NK-92 (cell line): Measurements from ENCODE around the gene MPC1L.
"Not testable (repeated sequence)": the region's sequence is repeated elsewhere in the genome, so short reads cannot be mapped to it uniquely, and the experiment has no call there.

Experiments used
- DNase-seq: peaks from one replicate; lab custom pipeline; 2025; ENCODE audit not compliant: unreplicated experiment; lab: John Stamatoyannopoulos, UW

The MPC1L gene

GRCh38 chrX:40623139-40623536 lies at the start of gene MPC1L:
TSS of gene MPC1L (plus strand) at chrX:40623428. CDS start at chrX:40623566, 138 bp downstream.
- DNase-seq = no peak

DNA sequence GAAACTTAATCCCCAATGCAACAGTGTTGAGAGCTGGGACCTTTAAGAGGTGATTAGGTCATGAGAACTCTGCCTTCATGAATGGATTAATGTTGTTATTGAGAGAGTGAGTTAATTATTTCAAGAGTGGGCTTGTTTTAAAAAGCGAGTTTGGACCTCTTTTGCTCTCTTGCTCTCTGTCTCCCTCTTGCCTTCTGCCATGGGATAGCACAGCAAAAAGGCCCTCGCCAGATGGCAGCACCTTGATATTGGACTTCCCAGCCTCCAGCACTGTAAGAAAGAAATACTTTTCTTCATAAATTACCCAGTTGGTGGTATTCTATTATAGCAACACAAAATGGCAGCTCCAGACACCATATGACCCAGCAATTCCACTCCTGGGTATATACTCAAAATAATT lies 49.5 kb upstream of the MPC1L start:
- DNase-seq = no peak

DNA sequence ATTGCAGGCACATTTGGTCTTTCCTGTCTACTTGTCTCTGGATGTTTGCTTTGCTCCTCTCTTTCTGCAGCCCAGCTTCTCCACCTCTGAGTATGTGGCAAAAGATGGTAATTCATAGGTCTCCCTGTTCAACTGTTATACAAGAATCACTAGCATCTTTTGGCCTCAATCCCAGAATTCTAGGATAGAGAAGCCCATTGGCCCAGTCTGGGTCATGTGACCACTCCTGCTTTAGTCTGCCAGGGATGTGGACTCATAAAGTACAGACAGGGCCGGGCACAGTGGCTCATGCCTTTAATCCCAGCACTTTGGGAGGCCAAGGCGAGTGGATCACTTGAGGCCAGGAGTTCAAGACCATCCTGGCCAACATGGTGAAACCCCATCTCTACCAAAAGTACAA lies 47.8 kb upstream of the MPC1L start:
- DNase-seq = not testable (repeated sequence)

DNA sequence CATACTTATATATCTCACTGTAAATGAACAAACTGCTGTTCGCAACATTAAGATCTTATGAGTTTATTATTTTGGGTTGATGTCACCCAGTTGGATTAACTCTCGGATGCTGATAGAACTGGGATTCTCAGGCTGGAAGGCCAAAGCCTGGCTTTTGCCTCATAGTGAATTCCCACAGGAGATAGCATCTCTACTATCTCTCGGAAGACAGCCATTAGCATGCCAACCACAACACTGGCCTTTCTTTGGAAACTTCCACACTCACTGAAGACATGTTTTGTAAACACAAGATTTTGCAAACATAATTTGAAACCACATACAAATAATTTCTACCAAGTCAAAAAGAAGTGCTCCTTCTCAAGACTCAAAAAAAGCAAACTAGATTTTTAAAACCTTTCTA lies 46.9 kb upstream of the MPC1L start:
- DNase-seq = no peak

GRCh38 chrX:40578039-40578695 lies 45.1 kb upstream of the MPC1L start:
- DNase-seq = no peak

GRCh38 chrX:40579141-40579540 lies 44.1 kb upstream of the MPC1L start:
- no peak for DNase-seq

GRCh38 chrX:40579900-40580536 lies 43.2 kb upstream of the MPC1L start:
- DNase-seq = no peak

DNA sequence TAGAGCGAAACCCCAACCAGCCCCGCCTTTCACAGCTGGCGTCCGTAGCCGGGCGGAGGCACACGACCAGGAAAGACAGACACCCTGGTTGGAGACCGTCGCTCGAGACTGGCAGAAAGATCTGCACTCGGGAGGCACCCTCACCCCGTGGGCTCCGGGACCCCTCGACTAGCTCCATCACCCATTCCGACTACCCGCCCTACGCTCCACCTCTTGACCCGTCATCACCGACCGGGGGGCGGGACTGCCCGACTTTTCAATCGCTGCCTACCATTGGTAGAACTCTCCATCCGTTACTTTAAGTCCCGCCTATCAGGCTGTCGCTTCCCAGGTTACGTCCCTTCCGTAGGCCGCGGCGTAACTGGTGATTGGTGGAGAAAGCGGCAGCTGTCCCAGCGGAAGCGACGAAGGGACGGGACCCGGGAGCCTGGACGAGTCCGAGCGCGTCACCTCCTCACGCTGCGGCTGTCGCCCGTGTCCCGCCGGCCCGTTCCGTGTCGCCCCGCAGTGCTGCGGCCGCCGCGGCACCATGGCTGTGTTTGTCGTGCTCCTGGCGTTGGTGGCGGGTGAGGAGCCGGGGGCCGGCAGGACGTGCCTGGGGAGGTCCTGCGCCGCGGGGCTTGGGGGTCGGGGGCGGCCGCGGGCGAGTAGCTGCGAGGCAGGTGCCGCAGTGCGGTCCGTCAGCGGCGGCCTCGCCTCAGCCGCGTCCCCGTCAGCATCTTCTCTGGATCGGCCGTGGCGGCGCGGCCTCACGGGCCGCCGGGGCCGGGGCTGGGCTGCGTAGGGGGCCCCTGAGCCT lies 42.5 kb upstream of the MPC1L start, which contains the start of gene ATP6AP2:
Gene ATP6AP2, plus strand, starts transcription at position 434 of the 799 bp plus-strand sequence. Its CDS starts 96 bp downstream, at position 530.
- peak; percentile 59 for DNase-seq

- no peak for DNase-seq
Observed at GRCh38 chrX:40581336-40581920, 41.8 kb upstream of the MPC1L start.

DNA sequence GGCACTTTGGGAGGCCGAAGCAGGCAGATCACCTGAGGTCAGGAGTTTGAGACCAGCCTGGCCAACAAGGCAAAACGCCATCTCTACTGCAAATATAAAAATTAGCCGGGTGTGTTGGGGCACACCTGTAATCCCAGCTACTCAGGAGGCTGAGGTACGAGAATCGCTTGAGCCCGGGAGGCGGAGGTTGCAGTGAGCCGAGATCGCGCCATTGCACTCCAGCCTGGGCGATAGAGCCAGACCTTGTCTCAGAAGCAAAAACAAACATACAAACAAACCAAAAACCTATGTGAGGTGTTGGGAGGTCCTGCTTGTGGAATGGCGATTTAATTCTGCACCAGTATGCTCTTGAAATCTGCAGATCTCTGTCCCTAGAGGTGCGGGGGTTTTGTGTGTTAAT lies 41.0 kb upstream of the MPC1L start:
- DNase-seq = not testable (repeated sequence)

DNA sequence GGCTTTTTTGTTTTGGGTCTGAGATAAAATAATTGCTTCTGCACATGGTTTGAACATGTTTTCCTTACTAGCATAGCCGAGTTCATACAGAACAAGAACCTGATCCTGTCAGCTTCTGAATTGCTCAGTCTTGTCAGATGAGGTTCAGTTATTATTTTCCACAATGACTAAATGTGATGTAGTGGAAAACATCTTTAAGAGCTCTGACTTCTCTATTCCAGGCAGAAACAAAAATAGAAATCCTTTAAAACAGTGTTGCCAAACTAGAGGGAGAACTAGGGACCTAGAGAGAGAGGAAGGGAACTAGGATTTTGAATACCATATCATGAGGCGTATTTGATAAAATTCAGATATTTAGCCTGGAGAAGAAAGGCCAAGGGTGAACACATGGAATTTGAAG lies 40.4 kb upstream of the MPC1L start:
- no peak for DNase-seq

DNA sequence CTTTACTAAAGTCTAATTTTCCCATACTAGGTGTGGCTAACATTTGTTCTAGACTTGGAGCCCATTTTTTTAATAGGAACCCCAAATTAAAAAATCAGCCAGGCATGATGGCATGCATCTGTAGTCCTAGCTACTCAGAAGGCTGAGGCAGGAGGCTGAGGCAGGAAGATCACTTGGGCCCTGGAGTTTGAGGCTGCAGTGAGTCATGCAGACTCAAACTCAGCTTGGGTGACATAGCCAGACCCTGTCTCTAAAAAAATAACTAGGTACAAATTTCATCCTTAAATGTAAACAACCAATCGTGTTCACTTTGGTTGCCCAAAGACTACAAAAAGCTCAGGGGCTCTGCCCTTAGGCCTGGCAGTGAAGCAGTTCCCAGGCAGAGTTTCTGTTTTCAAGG lies 35.6 kb upstream of the MPC1L start:
- DNase-seq = not testable (repeated sequence)

DNA sequence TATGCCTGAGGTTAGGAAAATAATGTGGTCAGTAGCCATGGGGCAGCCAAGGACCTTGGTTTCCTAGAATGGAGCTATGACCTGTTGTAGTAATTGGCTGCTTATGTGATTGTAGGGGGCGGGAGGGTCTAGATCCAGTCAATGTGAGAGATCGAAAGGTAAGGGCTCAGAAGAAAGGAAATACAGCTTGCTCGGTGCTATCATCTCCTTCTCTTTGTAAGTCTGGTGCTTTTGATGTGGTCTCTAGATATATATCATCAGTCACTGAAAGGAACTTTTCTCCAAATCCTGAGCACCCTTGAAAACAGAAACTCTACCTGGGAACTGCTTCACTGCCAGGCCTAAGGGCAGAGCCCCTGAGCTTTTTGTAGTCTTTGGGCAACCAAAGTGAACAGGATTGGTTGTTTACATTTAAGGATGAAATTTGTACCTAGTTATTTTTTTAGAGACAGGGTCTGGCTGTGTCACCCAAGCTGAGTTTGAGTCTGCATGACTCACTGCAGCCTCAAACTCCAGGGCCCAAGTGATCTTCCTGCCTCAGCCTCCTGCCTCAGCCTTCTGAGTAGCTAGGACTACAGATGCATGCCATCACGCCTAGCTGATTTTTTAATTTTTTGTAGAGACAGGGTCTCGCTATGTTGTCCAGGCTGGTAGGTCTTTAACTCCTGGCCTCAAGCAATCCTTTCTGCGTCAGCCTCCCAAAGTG lies 33.5 kb upstream of the MPC1L start:
- DNase-seq = not testable (repeated sequence)

GRCh38 chrX:40603446-40603845 lies 19.8 kb upstream of the MPC1L start:
- no peak for DNase-seq

DNA sequence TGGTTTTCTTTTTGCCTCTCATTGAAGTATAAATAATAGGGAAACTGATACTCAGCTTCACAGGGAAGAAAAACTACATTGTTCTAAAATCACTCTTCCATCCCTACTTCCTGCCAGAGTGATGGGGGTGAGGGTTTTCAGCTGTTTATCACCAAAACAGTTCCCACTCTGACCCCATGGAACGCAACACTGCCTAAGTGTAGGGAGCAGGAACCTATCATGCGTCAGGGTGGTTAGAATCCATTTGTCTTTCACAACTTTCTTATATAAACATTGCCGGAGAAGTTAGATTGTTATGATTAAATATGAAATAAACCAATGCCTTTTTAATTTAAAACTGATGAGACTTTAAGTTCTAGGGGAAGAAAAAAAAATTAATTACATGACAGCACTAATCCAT lies 15.8 kb upstream of the MPC1L start:
- DNase-seq = no peak

DNA sequence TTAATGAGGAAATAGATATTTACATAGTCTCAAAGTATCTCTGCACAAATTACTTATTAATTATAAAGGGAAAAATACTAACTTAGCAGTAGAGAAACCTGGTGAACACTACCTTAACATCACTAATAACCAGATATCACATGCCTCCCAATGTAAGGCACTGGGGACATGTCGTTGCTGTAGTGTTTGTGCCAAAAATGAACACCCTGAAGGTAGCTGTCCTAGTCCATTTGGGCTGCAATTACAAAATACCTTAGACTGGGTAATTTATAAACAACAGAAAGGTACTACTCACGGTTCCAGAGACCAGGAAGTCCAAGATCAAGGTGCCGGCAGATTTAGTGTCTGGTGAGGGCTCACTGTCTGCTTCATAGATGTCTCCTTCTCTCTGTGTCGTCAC lies 10.7 kb upstream of the MPC1L start:
- DNase-seq = no peak

- DNase-seq = no peak
Observed at GRCh38 chrX:40615976-40616375, 7.3 kb upstream of the MPC1L start.

DNA sequence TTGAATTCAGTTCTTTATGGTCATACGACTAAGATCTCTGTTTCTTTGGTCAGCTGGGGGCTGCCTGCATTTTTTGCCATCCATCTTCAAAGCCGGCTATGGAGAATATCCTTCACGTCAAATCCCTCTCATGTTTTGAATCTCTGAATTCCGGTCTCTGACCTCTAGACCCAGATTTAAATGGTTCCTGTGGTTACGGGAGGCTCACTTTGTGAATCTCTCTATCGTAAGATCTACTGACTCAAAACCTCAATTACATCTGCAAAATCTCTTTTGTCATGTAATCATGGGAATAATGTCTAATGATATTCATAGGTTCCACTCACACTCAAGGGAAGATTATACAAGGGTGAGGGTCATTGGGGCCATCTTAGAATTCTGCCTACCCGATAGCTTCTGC lies 5.7 kb upstream of the MPC1L start:
- DNase-seq = no peak

- DNase-seq = no peak
Observed at GRCh38 chrX:40622479-40623138, 619 bp upstream of the MPC1L start.

GRCh38 chrX:40623665-40624064 lies 437 bp downstream of the MPC1L start:
- no peak for DNase-seq
